GM23248 (cell line): Measurements from ENCODE around the gene OR10V1.

ENCODE experiments used
- EZH2 ChIP-seq: fragments of 200-600 bp; sonication (generic); IDR thresholded peaks from 2 replicates; pipeline ENCODE4 v1.6.1; 2018; ENCODE audit warnings: antibody characterized with exemption, mild to moderate bottlenecking; ENCODE audit not compliant: insufficient read depth, poor library complexity, severe bottlenecking
- EZH2phosphoT487 ChIP-seq: fragments of 200-600 bp; sonication (generic); IDR thresholded peaks from 2 replicates; pipeline ENCODE4 v1.6.1; 2018; ENCODE audit warnings: antibody characterized with exemption, moderate library complexity, mild to moderate bottlenecking, low read depth; ENCODE audit not compliant: insufficient read depth

GRCh38 chr11:59668188-59668949 is 45.3 kb downstream of the OR10V1 start:
- TF ChIP-seq EZH2phosphoT487 (no peak), EZH2 (no peak)
